PFSK-1 (cell line): Measurements from ENCODE around the gene QPRT.

Experiments
- FOXP2 ChIP-seq: optimal IDR thresholded peaks from 2 replicates; pipeline ENCODE3; 2011; ENCODE audit warnings: borderline replicate concordance, control low read depth, inconsistent platforms; ENCODE audit not compliant: insufficient read depth; ENCODE audit errors: extremely low read length, extremely low read depth
- POLR2AphosphoS5 ChIP-seq: IDR thresholded peaks from 2 replicates; pipeline ENCODE4 v1.6.1; 2012; ENCODE audit warnings: low read depth, mild to moderate bottlenecking, control low read depth, low read length, moderate library complexity
- SIN3A ChIP-seq: IDR thresholded peaks from 2 replicates; pipeline ENCODE4 v1.6.1; 2012; ENCODE audit warnings: mild to moderate bottlenecking, low read length, moderate library complexity, borderline replicate concordance; ENCODE audit not compliant: insufficient read depth
- TAF1 ChIP-seq: IDR thresholded peaks from 2 replicates; pipeline ENCODE4 v1.6.1; 2012; ENCODE audit warnings: low read length, control low read depth, borderline replicate concordance; ENCODE audit not compliant: insufficient read depth
- TF ChIP-seq, protein P1 (sequence below), 2 experiments: IDR thresholded peaks; 2 replicates each; pipeline versions ENCODE4 v1.6.1 to v1.8.0; 2011 to 2012; ENCODE audit warnings: low read depth in 2 of 2, low read length in 2 of 2, control low read depth in 1 of 2, inconsistent platforms in 1 of 2, mild to moderate bottlenecking in 1 of 2, moderate library complexity in 1 of 2; ENCODE audit not compliant: insufficient read depth in 1 of 2

QPRT gene

GRCh38 chr16:29662000-29662728, 16.8 kb upstream of the QPRT start:
- TF ChIP-seq FOXP2: no peak
- TF ChIP-seq, protein P1, sequence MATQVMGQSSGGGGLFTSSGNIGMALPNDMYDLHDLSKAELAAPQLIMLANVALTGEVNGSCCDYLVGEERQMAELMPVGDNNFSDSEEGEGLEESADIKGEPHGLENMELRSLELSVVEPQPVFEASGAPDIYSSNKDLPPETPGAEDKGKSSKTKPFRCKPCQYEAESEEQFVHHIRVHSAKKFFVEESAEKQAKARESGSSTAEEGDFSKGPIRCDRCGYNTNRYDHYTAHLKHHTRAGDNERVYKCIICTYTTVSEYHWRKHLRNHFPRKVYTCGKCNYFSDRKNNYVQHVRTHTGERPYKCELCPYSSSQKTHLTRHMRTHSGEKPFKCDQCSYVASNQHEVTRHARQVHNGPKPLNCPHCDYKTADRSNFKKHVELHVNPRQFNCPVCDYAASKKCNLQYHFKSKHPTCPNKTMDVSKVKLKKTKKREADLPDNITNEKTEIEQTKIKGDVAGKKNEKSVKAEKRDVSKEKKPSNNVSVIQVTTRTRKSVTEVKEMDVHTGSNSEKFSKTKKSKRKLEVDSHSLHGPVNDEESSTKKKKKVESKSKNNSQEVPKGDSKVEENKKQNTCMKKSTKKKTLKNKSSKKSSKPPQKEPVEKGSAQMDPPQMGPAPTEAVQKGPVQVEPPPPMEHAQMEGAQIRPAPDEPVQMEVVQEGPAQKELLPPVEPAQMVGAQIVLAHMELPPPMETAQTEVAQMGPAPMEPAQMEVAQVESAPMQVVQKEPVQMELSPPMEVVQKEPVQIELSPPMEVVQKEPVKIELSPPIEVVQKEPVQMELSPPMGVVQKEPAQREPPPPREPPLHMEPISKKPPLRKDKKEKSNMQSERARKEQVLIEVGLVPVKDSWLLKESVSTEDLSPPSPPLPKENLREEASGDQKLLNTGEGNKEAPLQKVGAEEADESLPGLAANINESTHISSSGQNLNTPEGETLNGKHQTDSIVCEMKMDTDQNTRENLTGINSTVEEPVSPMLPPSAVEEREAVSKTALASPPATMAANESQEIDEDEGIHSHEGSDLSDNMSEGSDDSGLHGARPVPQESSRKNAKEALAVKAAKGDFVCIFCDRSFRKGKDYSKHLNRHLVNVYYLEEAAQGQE (IDR thresholded peaks at IDR 0.05; ENCODE audit: insufficient read depth in 1 of 2, low read depth in 2 of 2, low read length in 2 of 2): no peak
- no peak for TF ChIP-seq SIN3A
- TF ChIP-seq TAF1: no peak

DNA sequence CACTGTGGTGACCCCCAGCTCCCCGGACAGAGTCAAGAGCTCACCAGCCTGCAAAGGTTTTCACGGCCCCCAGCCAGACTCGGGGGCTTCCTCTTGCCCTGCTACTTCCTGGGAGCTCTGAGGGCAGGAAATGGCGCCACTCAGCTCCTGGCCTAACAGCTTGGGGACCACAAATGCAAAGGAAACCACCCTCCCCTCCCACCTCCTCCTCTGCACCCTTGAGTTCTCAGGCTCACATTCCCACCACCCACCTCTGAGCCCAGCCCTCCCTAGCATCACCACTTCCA, 16.3 kb upstream of the QPRT start:
- TF ChIP-seq TAF1 (no peak), SIN3A (no peak), FOXP2 (no peak), POLR2AphosphoS5 (no peak)
- TF ChIP-seq, protein P1 (IDR thresholded peaks at IDR 0.05; ENCODE audit: insufficient read depth in 1 of 2, low read depth in 2 of 2, low read length in 2 of 2): no peak

DNA sequence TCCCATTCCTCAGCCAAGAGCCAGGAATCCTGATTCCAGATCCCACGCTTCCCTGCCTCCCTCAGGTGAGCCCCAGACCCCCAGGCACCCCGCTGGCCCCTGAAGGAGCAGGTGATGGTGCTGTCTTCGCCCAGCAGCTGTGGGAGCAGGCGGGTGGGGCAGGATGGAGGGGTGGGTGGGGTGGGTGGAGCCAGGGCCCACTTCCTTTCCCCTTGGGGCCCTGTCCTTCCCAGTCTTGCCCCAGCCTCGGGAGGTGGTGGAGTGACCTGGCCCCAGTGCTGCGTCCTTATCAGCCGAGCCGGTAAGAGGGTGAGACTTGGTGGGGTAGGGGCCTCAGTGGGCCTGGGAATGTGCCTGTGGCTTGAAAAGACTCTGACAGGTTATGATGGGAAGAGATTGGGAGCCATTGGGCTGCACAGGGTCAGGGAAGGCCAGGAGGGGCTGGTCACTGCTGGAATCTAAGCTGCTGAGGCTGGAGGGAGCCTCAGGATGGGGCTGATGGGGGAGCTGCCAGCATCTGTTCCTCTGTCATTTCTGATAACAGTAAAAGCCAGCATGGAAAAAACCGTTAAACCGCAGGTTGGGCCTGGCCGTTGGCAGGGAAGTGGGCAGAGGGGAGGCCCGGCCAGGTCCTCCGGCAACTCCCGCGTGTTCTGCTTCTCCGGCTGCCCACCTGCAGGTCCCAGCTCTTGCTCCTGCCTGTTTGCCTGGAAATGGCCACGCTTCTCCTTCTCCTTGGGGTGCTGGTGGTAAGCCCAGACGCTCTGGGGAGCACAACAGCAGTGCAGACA, 15.8 kb upstream of the QPRT start, which contains the start of gene SPN:
Gene SPN (plus strand): TSS at position 232 of the 791 bp plus-strand sequence. CDS start 482 bp downstream, at position 714.
- TF ChIP-seq TAF1 (no peak), POLR2AphosphoS5 (no peak), FOXP2 (no peak), SIN3A (no peak)
- TF ChIP-seq, protein P1 (IDR thresholded peaks at IDR 0.05; ENCODE audit: insufficient read depth in 1 of 2, low read depth in 2 of 2, low read length in 2 of 2): no peak

- TF ChIP-seq TAF1 (no peak), SIN3A (no peak), FOXP2 (no peak), POLR2AphosphoS5 (no peak)
- TF ChIP-seq, protein P1 (IDR thresholded peaks at IDR 0.05; ENCODE audit: insufficient read depth in 1 of 2, low read depth in 2 of 2, low read length in 2 of 2): no peak
These were observed 15.2 kb upstream of the QPRT start for GRCh38 chr16:29663807-29664090.
